Endothelial cell of umbilical vein (primary cell): ENCODE results near the gene CARMIL3. TPM values are rescaled to one million over a fixed set of nuclear protein-coding genes. Genes with fewer than 3 reads are reported as not detected.
A peak's percentile ranks its signal among the peaks of the same experiment; 100 is the strongest.

Experiments used
- BruUV-seq: library from RNA; stranded (reverse); fragments of 400-500 nt; replicated peaks from 2 replicates; lab custom pipeline; 2021; lab: Mats Ljungman, UMichigan
- CTCF ChIA-PET: fragments of 300-600, 350-600 bp; sonication (Branson Sonifier 250); formaldehyde crosslinking; loops from one replicate; lab custom pipeline; 2021; ENCODE audit warnings: antibody characterized with exemption, inconsistent platforms; lab: Charles Lee
- POLR2A ChIA-PET: fragments of 300-600, 350-600 bp; sonication (Branson Sonifier 250); formaldehyde crosslinking; loops from one replicate; lab custom pipeline; 2021; ENCODE audit warnings: antibody characterized with exemption, inconsistent platforms; lab: Charles Lee
- DNase-seq: peaks from one replicate; pipeline ENCODE4 v3.0.0-alpha.2; 2011; ENCODE audit warnings: low read depth, low spot score
- FAIRE-seq: peaks from 2 replicates; lab custom pipeline; 2011; peaks lifted over from hg19 to GRCh38; lab: Jason Lieb, UNC
- H2AFZ ChIP-seq: 2 replicates; pipeline ENCODE4 v1.6.0; 2012; ENCODE audit warnings: low read depth, low read length, control low read depth, inconsistent platforms
- H3K27ac ChIP-seq: 2 replicates; pipeline ENCODE4 v1.5.1; 2011; ENCODE audit warnings: low read depth, mild to moderate bottlenecking, control low read depth, low read length, moderate library complexity; ENCODE audit not compliant: insufficient read depth
- H3K27me3 ChIP-seq, 2 experiments: 2 replicates each; pipeline versions ENCODE4 v1.6.0 to v1.6.1; 2011; ENCODE audit warnings: low read length in 2 of 2, mixed read lengths in 1 of 2; ENCODE audit not compliant: control insufficient read depth in 2 of 2, insufficient read depth in 2 of 2
- H3K36me3 ChIP-seq, 2 experiments: 2 replicates in 1 of 2; 3 replicates in 1 of 2; pipeline ENCODE4 v1.5.1; 2011; ENCODE audit warnings: low read length in 2 of 2, mild to moderate bottlenecking in 1 of 2, moderate library complexity in 1 of 2; ENCODE audit not compliant: control insufficient read depth in 2 of 2, insufficient read depth in 2 of 2; ENCODE audit errors: extremely low read depth in 1 of 2
- H3K4me1 ChIP-seq: 3 replicates; pipeline ENCODE4 v1.5.1; 2011; ENCODE audit warnings: mild to moderate bottlenecking, low read length; ENCODE audit not compliant: control insufficient read depth, insufficient read depth; ENCODE audit errors: extremely low read depth
- H3K4me2 ChIP-seq: 2 replicates; pipeline ENCODE4 v1.6.1; 2011; ENCODE audit warnings: low read length, control low read depth, mixed read lengths; ENCODE audit not compliant: insufficient read depth
- H3K4me3 ChIP-seq, 3 experiments: fragments of 200-600 bp in 1 of 3; sonication (generic), shearing (Covaris generic) in 1 of 3; replicated peaks in 1 of 3; 2 replicates each; pipeline ENCODE4 v1.5.1; 2011 to 2016; ENCODE audit warnings: control low read depth in 3 of 3, low read length in 3 of 3, mild to moderate bottlenecking in 2 of 3, inconsistent platforms in 1 of 3, low read depth in 1 of 3, moderate library complexity in 1 of 3; ENCODE audit not compliant: insufficient read depth in 1 of 3
- H3K79me2 ChIP-seq: 2 replicates; pipeline ENCODE4 v1.6.0; 2012; ENCODE audit warnings: low read length, inconsistent platforms; ENCODE audit not compliant: control insufficient read depth, insufficient read depth
- H3K9ac ChIP-seq: replicated peaks from 2 replicates; pipeline ENCODE3; 2011; ENCODE audit warnings: low read length, control low read depth; ENCODE audit not compliant: insufficient read depth; ENCODE audit errors: extremely low read depth
- H3K9me1 ChIP-seq: replicated peaks from 3 replicates; pipeline ENCODE4 v1.6.0; 2011; ENCODE audit warnings: mild to moderate bottlenecking, low read length; ENCODE audit not compliant: control insufficient read depth, insufficient read depth; ENCODE audit errors: extremely low read depth
- H3K9me3 ChIP-seq: replicated peaks from 2 replicates; pipeline ENCODE4 v1.5.1; 2012; ENCODE audit warnings: low read length, inconsistent platforms; ENCODE audit not compliant: control insufficient read depth, insufficient read depth
- H4K20me1 ChIP-seq: replicated peaks from 2 replicates; pipeline ENCODE3; 2011; ENCODE audit warnings: mild to moderate bottlenecking, low read length; ENCODE audit not compliant: control insufficient read depth, insufficient read depth; ENCODE audit errors: extremely low read depth
- EZH2 ChIP-seq: IDR thresholded peaks from 2 replicates; pipeline ENCODE4 v1.6.1; 2012; ENCODE audit warnings: borderline replicate concordance, low read depth, mild to moderate bottlenecking, moderate library complexity, low read length, inconsistent platforms; ENCODE audit not compliant: severe bottlenecking
- GATA2 ChIP-seq: IDR thresholded peaks from 2 replicates; pipeline ENCODE4 v1.7.0; 2011; ENCODE audit warnings: low read depth, mild to moderate bottlenecking, moderate library complexity, mixed read lengths, low read length; ENCODE audit not compliant: insufficient read length, insufficient read depth
- JUN ChIP-seq: IDR thresholded peaks from 2 replicates; pipeline ENCODE4 v1.6.1; 2011; ENCODE audit warnings: borderline replicate concordance, low read depth; ENCODE audit not compliant: insufficient read length, insufficient read depth
- MYC ChIP-seq: IDR thresholded peaks from one replicate; pipeline ENCODE4 v1.6.1; 2011; ENCODE audit warnings: mild to moderate bottlenecking, low read depth, low read length
- POLR2A ChIP-seq: IDR thresholded peaks from 2 replicates; pipeline ENCODE4 v1.6.1; 2012; ENCODE audit warnings: low read depth, mild to moderate bottlenecking, control low read depth, low read length
- dilution Hi-C: fragments of 300-500 bp; cut with MboI; formaldehyde crosslinking; loops from one replicate; pipeline ENCODE4 v1.15.0; 2019; ENCODE audit warnings: low sequenced_read_pairs; ENCODE audit not compliant: extremely low pct_ligation_motif_present
- intact Hi-C: fragments of 100-400 bp; cut with micrococcal nuclease; formaldehyde crosslinking; loops from one replicate; pipeline ENCODE4 v1.10.0; 2022
- polyA plus RNA-seq, 4 experiments: library from polyadenylated mRNA; depleted of rRNA in 3 of 4; stranded (reverse) in 3 of 4; unstranded in 1 of 4; fragments of >200 nt; gene quantifications; 2 replicates each; pipeline versions ENCODE4 v1.2.1 to v1.2.3, GENCODE V29; 2011 to 2012; ENCODE audit warnings: missing spikeins in 1 of 4
- total RNA-seq: library from RNA; stranded (reverse); gene quantifications from 2 replicates; pipeline ENCODE4 v1.2.3, GENCODE V29; 2021
- TF ChIP-seq, protein P1 (sequence below), 2 donors: IDR thresholded peaks; 1 replicate in 1 of 2; 2 replicates in 1 of 2; pipeline ENCODE4 v1.5.1; 2011; ENCODE audit warnings: low read length in 2 of 2, mild to moderate bottlenecking in 2 of 2, moderate library complexity in 2 of 2, control low read depth in 1 of 2, inconsistent platforms in 1 of 2, low read depth in 1 of 2; ENCODE audit not compliant: insufficient read depth in 1 of 2; ENCODE audit errors: extremely low read depth in 1 of 2

The CARMIL3 gene
- total and polyA plus RNA-seq, 2 donors (not counting 3 experiments of a cell fraction or from before 2014, with no cell fraction given), result 0.03 TPM; not detected in 1

DNA sequence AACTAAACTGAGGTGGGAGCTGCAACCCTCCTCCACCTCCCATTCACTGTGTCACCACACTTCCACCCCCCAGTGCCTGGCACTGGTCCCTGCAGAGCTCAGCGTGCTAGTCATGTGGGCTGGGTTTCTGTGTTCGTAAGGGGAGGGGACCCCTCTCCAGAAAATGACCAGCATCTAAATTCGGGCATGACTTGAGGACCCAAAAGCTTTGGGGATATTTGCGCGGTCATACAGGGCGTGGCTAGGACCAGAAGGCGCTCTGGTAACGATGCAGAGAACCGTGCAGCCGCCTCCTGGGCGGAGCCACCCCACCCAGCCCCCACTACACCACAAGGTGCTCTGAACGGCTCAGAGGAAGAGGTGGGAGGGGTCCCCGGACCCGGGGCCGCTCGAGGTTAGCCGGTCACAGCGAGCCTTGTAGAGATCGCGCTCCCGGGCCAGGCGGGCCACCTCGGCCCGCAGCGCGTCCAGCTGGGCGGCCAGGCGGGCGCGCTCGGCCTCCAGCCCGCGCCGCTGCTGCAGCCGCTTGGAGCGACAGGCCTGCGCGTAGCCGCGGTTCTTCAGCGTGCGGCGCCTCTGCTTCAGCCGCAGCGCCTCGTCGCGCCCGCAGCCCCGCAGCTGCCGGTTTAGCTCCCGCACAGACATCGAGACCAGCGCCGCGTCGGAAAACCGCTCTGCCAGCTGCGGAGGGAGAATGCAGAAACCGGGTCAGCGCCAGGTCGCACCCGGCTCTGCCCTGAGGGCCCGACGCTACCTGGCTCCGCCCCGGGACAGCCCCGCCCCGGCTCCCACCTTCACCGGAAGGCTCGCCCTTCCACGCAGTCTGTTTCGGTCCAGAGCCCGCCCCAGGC is 29.3 kb downstream of the CARMIL3 start:
- CTCF ChIA-PET, result interaction anchor here (1.1 to 5.7 kb wide), 8 partner anchors 10 to 80 kb away, joined by 3 to 51 read pairs (median 6); partner anchors contain the start of genes CPNE6, DCAF11, IRF9 and NRL
- no peak overlapping the region for H3K27ac ChIP-seq

DNA sequence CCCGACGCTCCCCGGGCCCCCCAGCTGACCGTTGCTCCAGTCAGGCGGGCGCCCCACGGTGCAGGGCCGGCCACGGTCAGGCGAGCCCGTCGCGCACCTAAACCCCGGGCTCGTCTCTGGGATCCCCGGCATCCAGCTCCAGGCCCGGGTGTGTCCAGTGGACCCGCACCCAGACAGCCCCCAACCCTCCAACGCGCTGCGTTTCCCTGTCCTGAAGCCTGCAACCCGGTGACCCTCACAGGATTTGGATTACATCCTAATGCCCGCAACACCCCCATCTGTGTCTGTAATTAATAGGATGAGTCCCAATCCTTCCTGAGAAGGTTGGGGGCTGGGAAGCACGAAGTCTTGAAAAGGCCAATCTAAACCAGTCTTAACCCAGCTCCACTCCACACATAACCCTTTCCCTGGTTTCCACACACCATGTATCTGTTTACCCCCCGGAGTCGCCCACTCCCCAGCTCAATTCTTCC is 30.0 kb downstream of the CARMIL3 start:
- no peak for FAIRE-seq
- TF ChIP-seq, protein P1, sequence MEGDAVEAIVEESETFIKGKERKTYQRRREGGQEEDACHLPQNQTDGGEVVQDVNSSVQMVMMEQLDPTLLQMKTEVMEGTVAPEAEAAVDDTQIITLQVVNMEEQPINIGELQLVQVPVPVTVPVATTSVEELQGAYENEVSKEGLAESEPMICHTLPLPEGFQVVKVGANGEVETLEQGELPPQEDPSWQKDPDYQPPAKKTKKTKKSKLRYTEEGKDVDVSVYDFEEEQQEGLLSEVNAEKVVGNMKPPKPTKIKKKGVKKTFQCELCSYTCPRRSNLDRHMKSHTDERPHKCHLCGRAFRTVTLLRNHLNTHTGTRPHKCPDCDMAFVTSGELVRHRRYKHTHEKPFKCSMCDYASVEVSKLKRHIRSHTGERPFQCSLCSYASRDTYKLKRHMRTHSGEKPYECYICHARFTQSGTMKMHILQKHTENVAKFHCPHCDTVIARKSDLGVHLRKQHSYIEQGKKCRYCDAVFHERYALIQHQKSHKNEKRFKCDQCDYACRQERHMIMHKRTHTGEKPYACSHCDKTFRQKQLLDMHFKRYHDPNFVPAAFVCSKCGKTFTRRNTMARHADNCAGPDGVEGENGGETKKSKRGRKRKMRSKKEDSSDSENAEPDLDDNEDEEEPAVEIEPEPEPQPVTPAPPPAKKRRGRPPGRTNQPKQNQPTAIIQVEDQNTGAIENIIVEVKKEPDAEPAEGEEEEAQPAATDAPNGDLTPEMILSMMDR (IDR thresholded peaks at IDR 0.05; ENCODE audit: extremely low read depth in 1 of 2, insufficient read depth in 1 of 2, low read depth in 1 of 2, low read length in 2 of 2), result no peak
- TF ChIP-seq GATA2 (no peak), POLR2A (no peak), EZH2 (peak; percentile 37)
- H2AFZ ChIP-seq, result no peak overlapping the region
- no peak overlapping the region for H3K4me2 ChIP-seq
- dilution Hi-C loops (no loop called here), intact Hi-C loops (no loop called here)
- H3K27me3 ChIP-seq, result peaks cover 28 to 35% of the 10 kb centered on the region in 2 experiments
- H3K9me1 ChIP-seq, result no peaks in the 10 kb centered on the region
- CTCF ChIA-PET, result interaction anchor here (1.2 to 5.7 kb wide), 6 partner anchors 10 to 27 kb away, joined by 3 to 51 read pairs (median 11); partner anchors contain the start of gene CPNE6
- no peak overlapping the region for H3K9ac ChIP-seq
- no peaks in the 10 kb centered on the region for H3K36me3 ChIP-seq
- no peaks in the 10 kb centered on the region for H4K20me1 ChIP-seq
- DNase-seq, result no peak
- no peak overlapping the region for H3K27ac ChIP-seq
- no peaks in the 10 kb centered on the region for H3K79me2 ChIP-seq
- no peak overlapping the region for H3K4me3 ChIP-seq
- BruUV-seq, result no TSS peak
- POLR2A ChIA-PET, result interaction anchor here (0.5 kb wide), 1 partner anchor 899 kb away, joined by 10 read pairs; no protein-coding TSS in a partner anchor
- H3K4me1 ChIP-seq, result no peaks in the 10 kb centered on the region
- no peaks in the 10 kb centered on the region for H3K9me3 ChIP-seq

More for the DNA sequence above, 29.3 kb downstream of the CARMIL3 start:
- no peaks in the 10 kb centered on the region for H3K79me2 ChIP-seq
- H3K4me3 ChIP-seq, result peak overlapping the region; percentile 1 to 31 (median 25)
- peak overlapping the region; percentile 77 for H3K4me2 ChIP-seq
- H3K9me3 ChIP-seq, result no peaks in the 10 kb centered on the region
- DNase-seq, result peak; percentile 7
- POLR2A ChIA-PET, result no interaction called here
- peaks cover 28 to 35% of the 10 kb centered on the region in 2 experiments for H3K27me3 ChIP-seq
- TF ChIP-seq EZH2, result peak; percentile 81
- TF ChIP-seq JUN, result no peak
- TF ChIP-seq MYC, result no peak
- dilution Hi-C loops, result no loop called here
- no peak for FAIRE-seq
- H3K9me1 ChIP-seq, result no peaks in the 10 kb centered on the region
- peak overlapping the region; percentile 46 for H2AFZ ChIP-seq
- H3K9ac ChIP-seq, result no peak overlapping the region
- no peaks in the 10 kb centered on the region for H3K36me3 ChIP-seq
- intact Hi-C loops, result no loop called here
- no peaks in the 10 kb centered on the region for H3K4me1 ChIP-seq
- H4K20me1 ChIP-seq, result no peaks in the 10 kb centered on the region
- BruUV-seq, result no TSS peak
